Measurements from ENCODE around the gene CDHR4.
"Not testable (repeated sequence)": the region's sequence is repeated elsewhere in the genome, so short reads cannot be mapped to it uniquely, and the experiment has no call there.

CDHR4 gene

GRCh38 chr3:49799761-49800160 lies at the start of gene CDHR4:
Gene CDHR4, minus strand, starts transcription at chr3:49799873. Its CDS starts 61 bp downstream, at chr3:49799812.
- no peak for DNase-seq

GRCh38 chr3:49845694-49846093 lies 46.0 kb upstream of the CDHR4 start:
- DNase-seq = no peak

GRCh38 chr3:49844464-49845183 lies 45.0 kb upstream of the CDHR4 start:
- no peak for DNase-seq

GRCh38 chr3:49842843-49843517 lies 43.3 kb upstream of the CDHR4 start:
- DNase-seq = no peak

GRCh38 chr3:49841806-49842205 lies 42.1 kb upstream of the CDHR4 start:
- DNase-seq = no peak

- no peak for DNase-seq
Measured at GRCh38 chr3:49841126-49841696, 41.5 kb upstream of the CDHR4 start.

- DNase-seq = no peak
Measured at GRCh38 chr3:49840388-49840787, 40.7 kb upstream of the CDHR4 start.

- DNase-seq = peak in 1 of 2 experiments; percentile 31
Measured at GRCh38 chr3:49839193-49839809, 39.6 kb upstream of the CDHR4 start.

- no peak for DNase-seq
Measured at GRCh38 chr3:49831341-49831740, 31.7 kb upstream of the CDHR4 start.

- DNase-seq = no peak
Measured at GRCh38 chr3:49826016-49826415, 26.3 kb upstream of the CDHR4 start.

GRCh38 chr3:49823131-49823530 lies 23.5 kb upstream of the CDHR4 start:
- not testable (repeated sequence) for DNase-seq

GRCh38 chr3:49813497-49814174 lies 14.0 kb upstream of the CDHR4 start, which contains the start of gene UBA7:
Gene UBA7, minus strand, starts transcription at chr3:49813953. Its CDS starts 166 bp downstream, at chr3:49813787.
- DNase-seq = no peak

GRCh38 chr3:49812916-49813496 lies 13.3 kb upstream of the CDHR4 start:
- no peak for DNase-seq

- DNase-seq = no peak
Measured at GRCh38 chr3:49807431-49808114, 7.9 kb upstream of the CDHR4 start.

GRCh38 chr3:49806850-49807249 lies 7.2 kb upstream of the CDHR4 start:
- no peak for DNase-seq

GRCh38 chr3:49805897-49806701 lies 6.4 kb upstream of the CDHR4 start:
- no peak for DNase-seq

GRCh38 chr3:49805367-49805782 lies 5.7 kb upstream of the CDHR4 start:
- no peak for DNase-seq

GRCh38 chr3:49804141-49805041 lies 4.7 kb upstream of the CDHR4 start:
- DNase-seq = no peak

GRCh38 chr3:49803465-49804140 lies 3.9 kb upstream of the CDHR4 start:
- no peak for DNase-seq
